A673 (cell line): ENCODE data around the gene NR1H4. TPM values are rescaled to one million over a fixed set of nuclear protein-coding genes. Genes with fewer than 3 reads are reported as not detected.

Experiments
- BruUV-seq: library from RNA; stranded (reverse); fragments of 400-500 nt; replicated peaks from 2 replicates; lab custom pipeline; 2021; lab: Mats Ljungman, UMichigan
- CTCF ChIA-PET: fragments of 300-600 bp; sonication (Branson Sonifier 250); formaldehyde crosslinking; loops from one replicate; lab custom pipeline; 2022; ENCODE audit warnings: antibody characterized with exemption; lab: Charles Lee
- POLR2A ChIA-PET: fragments of 300-600 bp; sonication (Branson Sonifier 250); formaldehyde crosslinking; loops from one replicate; lab custom pipeline; 2022; ENCODE audit warnings: antibody characterized with exemption; ENCODE audit not compliant: low non-redundant PET; lab: Charles Lee
- DNase-seq: peaks from one replicate; pipeline ENCODE4 v3.0.0-alpha.2; 2015; ENCODE audit warnings: low spot score
- H3K27ac ChIP-seq: fragments of 200-600 bp; sonication (generic); 2 replicates; pipeline ENCODE4 v1.5.1; 2016; ENCODE audit warnings: mixed run types, low read depth, mild to moderate bottlenecking, mixed read lengths, antibody characterized with exemption, low read length; ENCODE audit not compliant: poor library complexity, severe bottlenecking
- H3K27me3 ChIP-seq: fragments of 200-600 bp; sonication (generic); replicated peaks from 2 replicates; pipeline ENCODE4 v1.6.1; 2017; ENCODE audit warnings: mixed run types, low read depth, mild to moderate bottlenecking, mixed read lengths, antibody characterized with exemption, low read length; ENCODE audit not compliant: insufficient read depth, poor library complexity
- H3K36me3 ChIP-seq: fragments of 200-600 bp; sonication (generic); 2 replicates; pipeline ENCODE4 v1.6.1; 2016; ENCODE audit warnings: mixed run types, mild to moderate bottlenecking, mixed read lengths, antibody characterized with exemption, low read length; ENCODE audit not compliant: insufficient read depth, poor library complexity, severe bottlenecking
- H3K4me1 ChIP-seq: fragments of 200-600 bp; sonication (generic); 2 replicates; pipeline ENCODE4 v1.6.1; 2017; ENCODE audit warnings: mixed run types, mild to moderate bottlenecking, mixed read lengths, antibody characterized with exemption, low read length; ENCODE audit not compliant: insufficient read depth, poor library complexity, severe bottlenecking
- H3K4me3 ChIP-seq: fragments of 200-600 bp; sonication (generic); 2 replicates; pipeline ENCODE4 v1.5.1; 2016; ENCODE audit warnings: low read depth, mixed run types, mild to moderate bottlenecking, mixed read lengths, low read length; ENCODE audit not compliant: poor library complexity, severe bottlenecking
- H3K9me3 ChIP-seq: fragments of 200-600 bp; sonication (generic); 2 replicates; pipeline ENCODE4 v1.6.1; 2016; ENCODE audit warnings: mixed run types, low read depth, mild to moderate bottlenecking, mixed read lengths, antibody characterized with exemption, low read length; ENCODE audit not compliant: poor library complexity, severe bottlenecking
- EZH2 ChIP-seq: fragments of 200-600 bp; sonication (generic); IDR thresholded peaks from 2 replicates; pipeline ENCODE4 v1.6.1; 2017; ENCODE audit warnings: borderline replicate concordance, low read depth, mild to moderate bottlenecking, mixed read lengths, antibody characterized with exemption, low read length; ENCODE audit not compliant: poor library complexity, severe bottlenecking
- intact Hi-C: fragments of 100-400 bp; cut with micrococcal nuclease; formaldehyde crosslinking; loops from one replicate; pipeline ENCODE4 v1.10.0; 2022; ENCODE audit not compliant: unreplicated experiment
- total RNA-seq: library from RNA; stranded (reverse); gene quantifications from 2 replicates; pipeline ENCODE4 v1.2.3, GENCODE V29; 2021
- TF ChIP-seq, protein P1 (sequence below): fragments of 300-800, 200-600 bp; sonication (generic); conservative IDR thresholded peaks from 2 replicates; pipeline ENCODE4 v1.5.1; 2017; ENCODE audit warnings: low read depth, mild to moderate bottlenecking, antibody characterized with exemption, low read length, moderate library complexity, mixed read lengths

NR1H4 gene
- total RNA-seq, 1 experiment from 2014 or later = not detected

DNA sequence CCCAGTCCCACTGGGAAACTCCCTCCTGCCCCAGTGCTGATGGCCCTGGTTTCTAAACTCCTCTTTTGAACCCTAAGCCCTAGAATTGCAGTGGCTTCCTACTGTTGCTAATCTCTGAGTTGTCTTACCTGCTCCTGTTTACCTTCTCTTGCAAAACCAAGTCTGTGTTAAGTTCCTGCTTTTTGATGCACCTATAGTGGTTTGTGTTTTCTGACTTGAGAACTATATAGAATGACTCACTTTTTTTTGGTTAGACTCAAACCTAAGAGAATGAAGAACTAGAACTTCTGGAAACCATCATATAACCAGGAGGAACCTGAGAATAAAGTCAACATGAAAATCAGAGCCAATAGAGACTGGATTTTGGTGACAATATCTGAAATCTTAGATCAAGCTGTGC, 94.3 kb downstream of the NR1H4 start:
- TF ChIP-seq, protein P1, sequence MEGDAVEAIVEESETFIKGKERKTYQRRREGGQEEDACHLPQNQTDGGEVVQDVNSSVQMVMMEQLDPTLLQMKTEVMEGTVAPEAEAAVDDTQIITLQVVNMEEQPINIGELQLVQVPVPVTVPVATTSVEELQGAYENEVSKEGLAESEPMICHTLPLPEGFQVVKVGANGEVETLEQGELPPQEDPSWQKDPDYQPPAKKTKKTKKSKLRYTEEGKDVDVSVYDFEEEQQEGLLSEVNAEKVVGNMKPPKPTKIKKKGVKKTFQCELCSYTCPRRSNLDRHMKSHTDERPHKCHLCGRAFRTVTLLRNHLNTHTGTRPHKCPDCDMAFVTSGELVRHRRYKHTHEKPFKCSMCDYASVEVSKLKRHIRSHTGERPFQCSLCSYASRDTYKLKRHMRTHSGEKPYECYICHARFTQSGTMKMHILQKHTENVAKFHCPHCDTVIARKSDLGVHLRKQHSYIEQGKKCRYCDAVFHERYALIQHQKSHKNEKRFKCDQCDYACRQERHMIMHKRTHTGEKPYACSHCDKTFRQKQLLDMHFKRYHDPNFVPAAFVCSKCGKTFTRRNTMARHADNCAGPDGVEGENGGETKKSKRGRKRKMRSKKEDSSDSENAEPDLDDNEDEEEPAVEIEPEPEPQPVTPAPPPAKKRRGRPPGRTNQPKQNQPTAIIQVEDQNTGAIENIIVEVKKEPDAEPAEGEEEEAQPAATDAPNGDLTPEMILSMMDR = no peak
- TF ChIP-seq EZH2 = no peak
- H3K4me1 ChIP-seq = peaks cover 11% of the 10 kb centered on the region
- no peak overlapping the region for H3K4me3 ChIP-seq
- H3K27ac ChIP-seq = no peak overlapping the region
- ChIA-PET POLR2A (no interaction called here), CTCF (no interaction called here)
- H3K36me3 ChIP-seq = no peaks in the 10 kb centered on the region
- DNase-seq = no peak
- no peaks in the 10 kb centered on the region for H3K9me3 ChIP-seq
- intact Hi-C loops = no loop called here
- H3K27me3 ChIP-seq = no peaks in the 10 kb centered on the region
- BruUV-seq = no TSS peak

DNA sequence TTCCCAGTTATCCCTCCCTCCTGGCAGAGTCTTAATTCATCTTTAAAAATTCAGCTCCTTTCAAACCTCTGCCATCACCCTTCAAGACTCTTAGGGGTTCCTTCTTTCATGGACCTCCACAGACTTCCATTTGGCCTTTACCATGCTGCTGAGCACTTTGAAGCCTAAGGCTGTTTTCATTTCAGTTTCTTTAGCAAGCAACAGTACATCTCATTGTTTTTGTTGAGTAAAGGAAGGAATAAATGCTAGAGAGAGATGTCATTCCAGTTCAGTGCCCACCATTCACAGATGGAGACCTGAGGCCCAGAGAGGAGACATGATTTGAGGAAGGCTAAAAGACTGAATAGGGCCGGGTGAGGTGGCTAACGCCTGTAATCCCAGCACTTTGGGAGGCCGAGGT, 98.5 kb downstream of the NR1H4 start:
- BruUV-seq = no TSS peak

DNA sequence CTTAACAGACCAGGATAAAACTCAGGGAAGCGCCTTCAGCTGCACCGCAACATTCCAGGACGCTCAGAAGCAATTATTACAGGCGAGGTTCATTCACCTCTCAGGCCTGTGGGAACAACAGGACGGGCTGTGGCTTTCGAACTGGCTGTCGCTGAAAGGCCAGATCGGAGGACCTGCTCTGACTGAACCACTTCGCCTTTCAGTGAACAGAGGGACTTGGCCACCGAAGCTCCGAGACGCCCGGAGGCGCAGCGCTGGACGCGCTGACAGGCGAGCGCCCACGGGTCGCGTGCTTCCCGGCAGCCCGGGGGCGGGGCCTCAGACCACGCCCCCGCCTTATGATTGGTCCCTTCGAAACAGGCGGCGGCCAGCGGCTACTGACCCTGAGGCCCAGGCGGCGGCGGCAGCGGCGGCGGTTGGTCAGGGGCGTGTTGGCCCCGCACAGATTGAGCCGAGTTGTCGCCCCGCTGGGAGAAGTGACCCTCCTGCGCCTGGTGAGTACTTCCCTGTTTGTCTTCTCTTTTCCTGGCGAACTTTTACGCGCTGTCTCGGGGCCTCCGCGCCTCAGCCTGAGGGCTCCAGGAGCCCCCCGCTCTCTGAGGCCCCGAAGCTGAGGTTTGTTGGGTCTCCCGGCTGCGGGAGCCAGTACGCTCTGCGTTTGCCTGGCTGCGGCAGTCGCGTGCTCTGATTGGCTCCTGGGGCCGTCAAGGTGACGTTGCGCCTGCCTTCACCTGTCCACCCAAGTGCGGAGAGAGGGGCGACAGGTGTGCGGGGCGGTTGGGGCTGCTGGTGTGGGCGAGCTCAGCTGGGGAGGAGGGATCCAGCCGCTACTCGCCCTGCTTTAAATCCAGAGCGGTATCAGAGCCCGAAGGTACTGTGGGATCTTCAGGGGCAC, 99.9 kb downstream of the NR1H4 start, which contains the start of gene GAS2L3:
TSS of gene GAS2L3 (plus strand) at position 393 of the 895 bp plus-strand sequence. CDS start 21,221 bp downstream, outside the sequence.
- Histone ChIP-seq H3K27ac (peak within 1 kb of the TSS; percentile 68), H3K4me1 (peaks cover 8% of the 10 kb centered on the region), H3K9me3 (no peaks in the 10 kb centered on the region), H3K27me3 (no peaks in the 10 kb centered on the region), H3K4me3 (peak within 1 kb of the TSS; percentile 85), H3K36me3 (no peaks in the 10 kb centered on the region)
- peak; percentile 85 for DNase-seq
- no TSS peak for BruUV-seq
- intact Hi-C loops = loop anchor here (5.0 kb wide), 1 partner anchor 431 kb away; the partner anchor contains the start of gene BLTP3B
- POLR2A ChIA-PET = no interaction called here
- TF ChIP-seq, protein P1 = no peak
- no peak for TF ChIP-seq EZH2
- CTCF ChIA-PET = no interaction called here

More for the DNA sequence above, 98.5 kb downstream of the NR1H4 start:
- intact Hi-C loops = loop anchor here (5.0 kb wide), 1 partner anchor 430 kb away; the partner anchor contains the start of gene BLTP3B
- no peak overlapping the region for H3K27ac ChIP-seq
- TF ChIP-seq, protein P1 = no peak
- TF ChIP-seq EZH2 = no peak
- ChIA-PET CTCF (no interaction called here), POLR2A (no interaction called here)
- H3K9me3 ChIP-seq = no peaks in the 10 kb centered on the region
- H3K4me3 ChIP-seq = no peak overlapping the region
- no peaks in the 10 kb centered on the region for H3K27me3 ChIP-seq
- no peaks in the 10 kb centered on the region for H3K36me3 ChIP-seq
- DNase-seq = no peak
- H3K4me1 ChIP-seq = peaks cover 8% of the 10 kb centered on the region
